K562 (cell line): Measurements from ENCODE around the gene FGF14. TPM values are rescaled to one million over a fixed set of nuclear protein-coding genes. Genes with fewer than 3 reads are reported as not detected.

Experiments used
- ATAC-seq: fragments of 200-7000 bp; cut with Tn5 transposase; 3 replicates; pipeline ENCODE4 v1.9.1; 2020; ENCODE audit warnings: moderate library complexity
- BruUV-seq: library from RNA; stranded (reverse); fragments of 400-500 nt; replicated peaks from 2 replicates; lab custom pipeline; 2021; lab: Mats Ljungman, UMichigan
- CTCF ChIA-PET: fragments of 300-600 bp; formaldehyde crosslinking; extraction: SDS; loops from one replicate; lab custom pipeline; 2021; ENCODE audit warnings: low intra/inter-chr PET ratio; lab: Yijun Ruan, JAX
- POLR2A ChIA-PET: fragments of 300-600, 350-650 bp; sonication (Branson Sonifier 250); formaldehyde crosslinking; extraction: SDS; loops from one replicate; lab custom pipeline; 2021; ENCODE audit warnings: antibody characterized with exemption, inconsistent platforms; lab: Yijun Ruan, JAX
- DNase-seq, 4 experiments: peaks; one replicate each; pipeline versions ENCODE4 v3.0.0 to v3.0.0-alpha.2; 2011 to 2018; ENCODE audit warnings: low spot score in 3 of 4, mixed read lengths in 3 of 4; ENCODE audit errors: extremely low read depth in 1 of 4
- FAIRE-seq: peaks from 2 replicates; lab custom pipeline; 2011; peaks lifted over from hg19 to GRCh38; lab: Jason Lieb, UNC
- H2AFZ ChIP-seq: 2 replicates; pipeline ENCODE4 v1.6.0; 2011; ENCODE audit warnings: low read depth, low read length, control low read depth, inconsistent platforms
- H3K27ac ChIP-seq: fragments of 200-600 bp; 3 replicates; pipeline ENCODE4 v1.8.0; 2011; ENCODE audit warnings: low read depth, mild to moderate bottlenecking, control low read depth, inconsistent platforms, low read length, moderate library complexity, mixed read lengths; ENCODE audit errors: extremely low read depth
- H3K27me3 ChIP-seq, 2 experiments: fragments of 300-600 bp in 1 of 2; 2 replicates in 1 of 2; 3 replicates in 1 of 2; pipeline versions ENCODE4 v1.6.0 to v1.8.0; 2011; ENCODE audit warnings: inconsistent platforms in 2 of 2, low read length in 2 of 2, mild to moderate bottlenecking in 1 of 2, mixed read lengths in 1 of 2, moderate library complexity in 1 of 2; ENCODE audit not compliant: control insufficient read depth in 2 of 2, insufficient read depth in 2 of 2
- H3K36me3 ChIP-seq: fragments of 300-600 bp; 3 replicates; pipeline ENCODE4 v1.8.0; 2011; ENCODE audit warnings: mild to moderate bottlenecking, low read length, inconsistent platforms; ENCODE audit not compliant: control insufficient read depth, insufficient read depth
- H3K4me1 ChIP-seq, 2 experiments: fragments of 200-600 bp in 1 of 2; replicated peaks in 1 of 2; 2 replicates in 1 of 2; 3 replicates in 1 of 2; pipeline versions ENCODE4 v1.5.1 to v1.8.0; 2011; ENCODE audit warnings: inconsistent platforms in 2 of 2, low read length in 2 of 2, mild to moderate bottlenecking in 1 of 2, mixed read lengths in 1 of 2, moderate library complexity in 1 of 2; ENCODE audit not compliant: control insufficient read depth in 2 of 2, insufficient read depth in 2 of 2
- H3K4me2 ChIP-seq: 2 replicates; pipeline ENCODE4 v1.6.1; 2011; ENCODE audit warnings: low read length, control low read depth, inconsistent platforms, mixed read lengths; ENCODE audit not compliant: insufficient read depth
- H3K4me3 ChIP-seq: fragments of 200-600 bp; sonication (generic), shearing (Covaris generic); 2 replicates; pipeline ENCODE4 v1.5.1; 2016; ENCODE audit warnings: control low read depth, inconsistent platforms
- H3K79me2 ChIP-seq: fragments of 200-600 bp; 3 replicates; pipeline ENCODE4 v1.8.0; 2011; ENCODE audit warnings: low read length, inconsistent platforms; ENCODE audit not compliant: control insufficient read depth, insufficient read depth
- H3K9ac ChIP-seq, 2 experiments: 2 replicates each; pipeline versions ENCODE4 v1.6.0 to v1.6.1; 2011; ENCODE audit warnings: low read depth in 2 of 2, low read length in 2 of 2, control low read depth in 1 of 2, inconsistent platforms in 1 of 2, mild to moderate bottlenecking in 1 of 2, mixed read lengths in 1 of 2; ENCODE audit not compliant: insufficient read depth in 1 of 2
- H3K9me1 ChIP-seq: one replicate; pipeline ENCODE4 v1.6.0; 2011; ENCODE audit warnings: inconsistent platforms, mild to moderate bottlenecking, low read length, moderate library complexity; ENCODE audit not compliant: control insufficient read depth, insufficient read depth
- H3K9me3 ChIP-seq: replicated peaks from 2 replicates; pipeline ENCODE4 v1.5.1; 2011; ENCODE audit warnings: low read depth, low read length, inconsistent platforms; ENCODE audit not compliant: control insufficient read depth, insufficient read depth
- H4K20me1 ChIP-seq: replicated peaks from 2 replicates; pipeline ENCODE4 v1.6.1; 2011; ENCODE audit warnings: low read length, inconsistent platforms, mixed read lengths; ENCODE audit not compliant: control insufficient read depth, insufficient read depth
- ARID1B ChIP-seq: fragments of 450-650 bp; IDR thresholded peaks from 2 replicates; pipeline ENCODE4 v1.6.1; 2016; ENCODE audit warnings: antibody characterized with exemption, mild to moderate bottlenecking, inconsistent platforms
- BACH1 ChIP-seq: fragments of 200-800 bp; sonication (Bioruptor generic); IDR thresholded peaks from 2 replicates; pipeline ENCODE4 v1.6.1; 2016; ENCODE audit warnings: missing genetic modification characterization, missing compliant biosample characterization
- CHD1 ChIP-seq: fragments of 200-600 bp; sonication (generic); IDR thresholded peaks from one replicate; pipeline ENCODE4 v1.6.1; 2012; ENCODE audit warnings: mild to moderate bottlenecking, moderate library complexity, low read length, inconsistent platforms
- DMBX1 ChIP-seq: fragments of 250-450 bp; sonication (Bioruptor Pico); IDR thresholded peaks from 2 replicates; pipeline ENCODE4 v1.8.0; 2022; ENCODE audit warnings: inconsistent platforms, mild to moderate bottlenecking, moderate library complexity, borderline replicate concordance
- IRF2 ChIP-seq: sonication (generic); formaldehyde crosslinking; IDR thresholded peaks from 2 replicates; pipeline ENCODE4 v1.8.1; 2022; ENCODE audit warnings: mild to moderate bottlenecking, missing genetic modification reagents
- MED1 ChIP-seq: sonication (generic); formaldehyde crosslinking; IDR thresholded peaks from 2 replicates; pipeline ENCODE4 v1.8.1; 2023; ENCODE audit warnings: missing genetic modification reagents, borderline replicate concordance
- PURB ChIP-seq: sonication (generic); formaldehyde crosslinking; IDR thresholded peaks from 2 replicates; pipeline ENCODE4 v1.9.0; 2021; ENCODE audit warnings: low read depth, mild to moderate bottlenecking, missing genetic modification reagents
- SETDB1 ChIP-seq: IDR thresholded peaks from one replicate; pipeline ENCODE4 v1.6.1; 2012; ENCODE audit warnings: low read length, control low read depth, inconsistent platforms
- TSC22D4 ChIP-seq: fragments of 450-650 bp; IDR thresholded peaks from 2 replicates; pipeline ENCODE4 v1.6.1; 2016; ENCODE audit warnings: missing genetic modification characterization, missing biosample characterization, control low read depth
- ZNF133 ChIP-seq: fragments of 250-450 bp; sonication (Bioruptor Pico); IDR thresholded peaks from 2 replicates; pipeline ENCODE4 v1.4.0; 2020; ENCODE audit warnings: mild to moderate bottlenecking
- ZNF146 ChIP-seq: IDR thresholded peaks from one replicate; pipeline ENCODE4 v1.6.1; 2018; ENCODE audit warnings: missing compliant biosample characterization; ENCODE audit not compliant: unreplicated experiment
- ZNF764 ChIP-seq: fragments of 250-450 bp; sonication (Bioruptor Pico); IDR thresholded peaks from 2 replicates; pipeline ENCODE4 v1.4.0; 2020; ENCODE audit warnings: low read depth, mild to moderate bottlenecking, moderate library complexity
- ZNF780A ChIP-seq: fragments of 250-450 bp; sonication (Bioruptor Pico); IDR thresholded peaks from 2 replicates; pipeline ENCODE4 v1.5.0; 2021; ENCODE audit warnings: mild to moderate bottlenecking
- ZSCAN29 ChIP-seq: fragments of 450-650 bp; IDR thresholded peaks from 2 replicates; pipeline ENCODE4 v1.6.1; 2017
- WGBS: fragments of 100-300 bp; shearing (Covaris generic); methylation state at CpG from one replicate; pipeline ENCODE4 v1.1.6; 2016; ENCODE audit warnings: low coverage, mixed read lengths; ENCODE audit not compliant: insufficient coverage; ENCODE audit errors: missing lambda C conversion rate; 5-methylcytosine and 5-hydroxymethylcytosine counted together
- in situ Hi-C: fragments of 300-500 bp; cut with MboI; formaldehyde crosslinking; loops from 4 replicates; pipeline ENCODE4 v1.15.0; 2018; ENCODE audit warnings: inconsistent platforms, mixed read lengths
- intact Hi-C: fragments of 100-400 bp; cut with micrococcal nuclease; formaldehyde crosslinking; loops from 2 replicates; pipeline ENCODE4 v1.14.2; 2022
- polyA plus RNA-seq, 8 experiments: library from polyadenylated mRNA; depleted of rRNA in 4 of 8; stranded (reverse) in 5 of 8; unstranded in 3 of 8; fragments of >200 nt; fragmentation: Nextera tagmentation in 2 of 8; fragmentation: Illumina TruSeq in 1 of 8; extraction: Ambion mirVana in 2 of 8; extraction: Trizol in 1 of 8; gene quantifications; 2 replicates each; pipeline versions ENCODE4 v1.2.1 to v1.2.3, GENCODE V29; 2011 to 2014; ENCODE audit warnings: inconsistent platforms in 1 of 8, missing spikeins in 1 of 8
- total RNA-seq, 7 experiments: library from RNA; depleted of rRNA in 6 of 7; stranded (reverse); fragments of >200 nt in 6 of 7; fragmentation: Illumina TruSeq in 2 of 7; extraction: Trizol in 2 of 7; gene quantifications; 2 replicates each; pipeline versions ENCODE4 v1.2.1 to v1.2.3, GENCODE V29; 2011 to 2021; ENCODE audit warnings: low replicate concordance in 1 of 7
- TF ChIP-seq, protein P1 (sequence below): fragments of 450-650 bp; IDR thresholded peaks from one replicate; pipeline ENCODE4 v1.6.1; 2018; ENCODE audit warnings: mild to moderate bottlenecking, moderate library complexity; ENCODE audit not compliant: partially characterized antibody
- TF ChIP-seq, protein P2 (sequence below): fragments of 200-400 bp; formaldehyde crosslinking; IDR thresholded peaks from 2 replicates; pipeline ENCODE4 v1.6.1; 2017; ENCODE audit warnings: mild to moderate bottlenecking, low read depth, low read length, moderate library complexity
- TF ChIP-seq, protein P3 (sequence below): sonication (generic); formaldehyde crosslinking; IDR thresholded peaks from 2 replicates; pipeline ENCODE4 v1.8.0; 2022; ENCODE audit warnings: missing genetic modification reagents, mild to moderate bottlenecking, borderline replicate concordance

Gene FGF14
- total and polyA plus RNA-seq, 9 of the 15 experiments (the other 6 are each of a cell fraction or from before 2014, with no cell fraction given) = not detected

GRCh38 chr13:101718496-101718895, 683.4 kb downstream of the FGF14 start:
- Histone ChIP-seq H2AFZ (no peak overlapping the region), H3K9ac (no peak overlapping the region), H3K9me3 (no peaks in the 10 kb centered on the region), H3K27ac (no peak overlapping the region), H3K4me1 (no peaks in the 10 kb centered on the region), H3K27me3 (no peaks in the 10 kb centered on the region), H3K9me1 (no peaks in the 10 kb centered on the region), H4K20me1 (no peaks in the 10 kb centered on the region), H3K4me2 (no peak overlapping the region), H3K79me2 (no peaks in the 10 kb centered on the region), H3K36me3 (no peaks in the 10 kb centered on the region), H3K4me3 (no peak overlapping the region)
- CTCF ChIA-PET = no interaction called here
- DNase-seq = no peak
- 0% methylated on average over 2 of the region's 3 CpGs for WGBS
- no peak for ATAC-seq
- in situ Hi-C loops = no loop called here
- no peak for FAIRE-seq
- no TSS peak for BruUV-seq
- no peak for TF ChIP-seq IRF2
- no peak for TF ChIP-seq BACH1 (tag)
- TF ChIP-seq, protein P1, sequence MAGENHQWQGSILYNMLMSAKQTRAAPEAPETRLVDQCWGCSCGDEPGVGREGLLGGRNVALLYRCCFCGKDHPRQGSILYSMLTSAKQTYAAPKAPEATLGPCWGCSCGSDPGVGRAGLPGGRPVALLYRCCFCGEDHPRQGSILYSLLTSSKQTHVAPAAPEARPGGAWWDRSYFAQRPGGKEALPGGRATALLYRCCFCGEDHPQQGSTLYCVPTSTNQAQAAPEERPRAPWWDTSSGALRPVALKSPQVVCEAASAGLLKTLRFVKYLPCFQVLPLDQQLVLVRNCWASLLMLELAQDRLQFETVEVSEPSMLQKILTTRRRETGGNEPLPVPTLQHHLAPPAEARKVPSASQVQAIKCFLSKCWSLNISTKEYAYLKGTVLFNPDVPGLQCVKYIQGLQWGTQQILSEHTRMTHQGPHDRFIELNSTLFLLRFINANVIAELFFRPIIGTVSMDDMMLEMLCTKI = no peak
- no peak for TF ChIP-seq SETDB1
- TF ChIP-seq PURB (CRISPR knock-in tag) = no peak
- no peak for TF ChIP-seq DMBX1 (CRISPR knock-in tag)
- no peak for TF ChIP-seq MED1 (CRISPR knock-in tag)
- TF ChIP-seq, protein P2, sequence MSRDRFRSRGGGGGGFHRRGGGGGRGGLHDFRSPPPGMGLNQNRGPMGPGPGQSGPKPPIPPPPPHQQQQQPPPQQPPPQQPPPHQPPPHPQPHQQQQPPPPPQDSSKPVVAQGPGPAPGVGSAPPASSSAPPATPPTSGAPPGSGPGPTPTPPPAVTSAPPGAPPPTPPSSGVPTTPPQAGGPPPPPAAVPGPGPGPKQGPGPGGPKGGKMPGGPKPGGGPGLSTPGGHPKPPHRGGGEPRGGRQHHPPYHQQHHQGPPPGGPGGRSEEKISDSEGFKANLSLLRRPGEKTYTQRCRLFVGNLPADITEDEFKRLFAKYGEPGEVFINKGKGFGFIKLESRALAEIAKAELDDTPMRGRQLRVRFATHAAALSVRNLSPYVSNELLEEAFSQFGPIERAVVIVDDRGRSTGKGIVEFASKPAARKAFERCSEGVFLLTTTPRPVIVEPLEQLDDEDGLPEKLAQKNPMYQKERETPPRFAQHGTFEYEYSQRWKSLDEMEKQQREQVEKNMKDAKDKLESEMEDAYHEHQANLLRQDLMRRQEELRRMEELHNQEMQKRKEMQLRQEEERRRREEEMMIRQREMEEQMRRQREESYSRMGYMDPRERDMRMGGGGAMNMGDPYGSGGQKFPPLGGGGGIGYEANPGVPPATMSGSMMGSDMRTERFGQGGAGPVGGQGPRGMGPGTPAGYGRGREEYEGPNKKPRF = no peak
- TF ChIP-seq ZNF146 (CRISPR knock-in tag) = no peak
- no peak for TF ChIP-seq CHD1
- no peak for TF ChIP-seq ZNF780A (CRISPR knock-in tag)
- no peak for TF ChIP-seq ZNF764
- TF ChIP-seq ARID1B = no peak
- TF ChIP-seq TSC22D4 (tag) = no peak
- TF ChIP-seq, protein P3, sequence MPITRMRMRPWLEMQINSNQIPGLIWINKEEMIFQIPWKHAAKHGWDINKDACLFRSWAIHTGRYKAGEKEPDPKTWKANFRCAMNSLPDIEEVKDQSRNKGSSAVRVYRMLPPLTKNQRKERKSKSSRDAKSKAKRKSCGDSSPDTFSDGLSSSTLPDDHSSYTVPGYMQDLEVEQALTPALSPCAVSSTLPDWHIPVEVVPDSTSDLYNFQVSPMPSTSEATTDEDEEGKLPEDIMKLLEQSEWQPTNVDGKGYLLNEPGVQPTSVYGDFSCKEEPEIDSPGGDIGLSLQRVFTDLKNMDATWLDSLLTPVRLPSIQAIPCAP (CRISPR knock-in tag) = no peak
- no peak for TF ChIP-seq ZSCAN29
- TF ChIP-seq ZNF133 (CRISPR knock-in tag) = no peak
- intact Hi-C loops = no loop called here
- POLR2A ChIA-PET = no interaction called here
